DMS153 (cell line): ENCODE data around the gene SNRPD2.
"Not testable (repeated sequence)": the region's sequence is repeated elsewhere in the genome, so short reads cannot be mapped to it uniquely, and the experiment has no call there.

Source experiments
- DNase-seq: peaks from one replicate; lab custom pipeline; 2025; lab: John Stamatoyannopoulos, UW

SNRPD2 gene

GRCh38 chr19:45691516-45692186 lies at the start of gene SNRPD2:
Gene SNRPD2, minus strand, starts transcription at chr19:45691953. Its CDS starts 65 bp downstream, at chr19:45691888.
- DNase-seq, result peak; percentile 87

GRCh38 chr19:45739498-45740439 lies 48.0 kb upstream of the SNRPD2 start:
- no peak for DNase-seq

- no peak for DNase-seq
These were observed 41.5 kb upstream of the SNRPD2 start, which contains the start of gene MEIOSIN for GRCh38 chr19:45733160-45733810. Gene MEIOSIN, plus strand, starts transcription at chr19:45733439. Its CDS starts 1,938 bp downstream, at chr19:45735377.

GRCh38 chr19:45730368-45731288 lies 38.9 kb upstream of the SNRPD2 start, which contains the start of gene FBXO46:
Gene FBXO46, minus strand, starts transcription at chr19:45730896. Its CDS starts 17,401 bp downstream, at chr19:45713495.
- DNase-seq, result peak; percentile 99

GRCh38 chr19:45729800-45730290 lies 38.1 kb upstream of the SNRPD2 start:
- DNase-seq, result no peak

GRCh38 chr19:45728683-45729082 lies 36.9 kb upstream of the SNRPD2 start:
- DNase-seq, result not testable (repeated sequence)

GRCh38 chr19:45720065-45720464 lies 28.3 kb upstream of the SNRPD2 start:
- not testable (repeated sequence) for DNase-seq

GRCh38 chr19:45717983-45718650 lies 26.4 kb upstream of the SNRPD2 start:
- DNase-seq, result no peak

GRCh38 chr19:45717131-45717982 lies 25.6 kb upstream of the SNRPD2 start:
- peak; percentile 99 for DNase-seq

- no peak for DNase-seq
These were observed 24.8 kb upstream of the SNRPD2 start for GRCh38 chr19:45716359-45717130.

- no peak for DNase-seq
These were observed 23.4 kb upstream of the SNRPD2 start for GRCh38 chr19:45715139-45715538.

GRCh38 chr19:45713141-45713540 lies 21.4 kb upstream of the SNRPD2 start:
- no peak for DNase-seq

- DNase-seq, result no peak
These were observed 20.9 kb upstream of the SNRPD2 start for GRCh38 chr19:45712699-45713067.

- no peak for DNase-seq
These were observed 20.3 kb upstream of the SNRPD2 start for GRCh38 chr19:45711851-45712698.

- no peak for DNase-seq
These were observed 18.8 kb upstream of the SNRPD2 start for GRCh38 chr19:45710356-45711130.

- DNase-seq, result no peak
These were observed 14.1 kb upstream of the SNRPD2 start for GRCh38 chr19:45705710-45706415.
